Head of caudate nucleus (tissue), 42 donors: ENCODE results near the gene GNB1L.

Experiments used
- DNase-seq, 42 donors: peaks; one replicate each; pipeline versions ENCODE4 v3.0.0 to v3.0.0-alpha.2; 2020 to 2021; ENCODE audit warnings: mixed read lengths in 7 of 42
- intact Hi-C: fragments of 100-400 bp; cut with DNase I; formaldehyde crosslinking; loops from one replicate; pipeline ENCODE4 v1.15.0; 2022

The GNB1L gene

DNA sequence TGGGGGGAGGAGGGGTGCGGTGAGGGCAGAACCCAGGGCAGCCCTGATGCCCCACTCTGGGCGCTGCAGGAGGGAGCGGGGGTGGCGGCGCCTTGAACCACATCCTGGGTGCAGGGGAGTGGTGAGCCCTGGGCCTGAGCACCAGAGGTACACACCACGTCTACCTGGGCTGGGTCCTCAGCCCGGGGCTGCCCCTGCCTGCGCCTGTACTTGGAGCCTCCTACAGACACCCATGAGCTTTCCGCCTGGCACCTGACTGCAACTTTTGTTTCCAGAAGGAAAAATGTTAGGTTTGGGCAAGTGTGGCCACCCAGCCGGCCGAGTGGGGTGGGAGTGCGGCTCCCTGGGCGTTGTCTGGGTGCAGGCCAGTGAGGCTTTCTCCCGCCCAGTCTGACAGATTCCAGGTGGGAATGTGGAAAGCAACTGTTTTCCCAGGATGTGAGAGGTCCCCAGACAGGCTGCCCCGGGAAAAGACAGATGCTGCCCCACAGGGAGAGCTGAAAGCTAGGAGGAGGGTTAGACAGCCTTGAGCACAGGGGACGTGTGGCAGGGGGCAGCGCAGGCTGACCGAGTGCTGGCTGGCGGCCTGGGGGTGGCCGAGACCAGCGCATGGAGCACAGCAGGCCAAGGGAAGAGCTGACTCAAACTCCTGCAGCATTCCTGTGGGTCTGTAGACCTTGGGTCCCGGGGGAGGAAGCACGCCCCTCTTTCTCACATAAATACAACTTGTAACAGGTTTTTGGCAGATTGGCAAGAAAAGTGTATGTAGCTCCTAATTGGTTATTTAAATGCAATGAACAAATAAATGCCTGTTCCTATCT, 44.1 kb downstream of the GNB1L start:
- DNase-seq: peak in 7 of 42 donors; percentile 2 to 19 (median 16)
- intact Hi-C loops: no loop called here

DNA sequence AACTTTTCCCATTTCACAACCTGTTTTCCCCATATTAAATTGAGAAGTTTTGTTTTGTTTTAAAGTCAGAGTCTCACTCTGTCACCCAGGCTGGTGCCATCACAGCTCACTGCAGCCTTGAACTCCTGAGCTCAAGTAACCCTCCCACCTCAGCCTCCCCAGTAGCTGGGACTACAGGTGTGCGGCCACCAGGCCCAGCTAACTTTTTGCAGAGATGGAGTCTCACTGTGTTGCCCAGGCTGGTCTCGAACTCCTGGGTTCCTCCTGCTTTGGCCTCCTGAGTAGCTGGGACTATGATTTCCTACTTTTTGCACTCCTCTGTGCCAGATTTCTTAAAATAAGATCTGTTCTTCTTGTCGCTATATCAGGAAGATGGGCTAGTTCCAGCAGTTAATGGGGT, 44.9 kb downstream of the GNB1L start:
- peak in 1 of 42 donors; percentile 18 for DNase-seq
- intact Hi-C loops: no loop called here

DNA sequence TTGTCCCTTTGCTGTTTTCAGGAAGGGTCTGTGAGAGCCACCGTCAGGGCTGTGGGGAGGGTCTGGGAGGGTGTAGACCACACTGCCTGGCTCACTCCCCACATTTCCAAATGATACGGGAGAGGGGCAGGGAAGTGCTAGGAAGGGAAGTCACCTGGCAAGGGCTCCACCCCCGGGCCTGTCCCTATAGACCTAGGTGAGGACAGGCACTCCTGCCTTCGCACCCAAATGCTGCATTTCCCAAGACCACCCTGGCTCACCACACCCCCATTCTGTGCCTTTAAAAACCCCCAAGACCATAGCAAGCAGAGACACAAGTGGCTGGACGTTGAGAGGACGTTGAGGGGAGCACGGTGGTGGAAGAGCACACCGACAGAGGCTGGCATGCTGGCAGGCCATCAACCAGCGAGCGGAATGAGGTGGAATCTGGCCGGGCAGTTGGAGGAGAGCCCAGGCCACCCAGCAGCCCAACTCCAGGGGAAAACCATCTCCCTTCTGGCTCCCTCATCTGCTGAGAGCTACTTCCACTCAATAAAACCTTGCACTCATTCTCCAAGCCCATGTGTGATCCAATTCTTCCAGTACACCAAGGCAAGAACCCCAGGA, 45.7 kb downstream of the GNB1L start:
- DNase-seq: no peak
- intact Hi-C loops: no loop called here

DNA sequence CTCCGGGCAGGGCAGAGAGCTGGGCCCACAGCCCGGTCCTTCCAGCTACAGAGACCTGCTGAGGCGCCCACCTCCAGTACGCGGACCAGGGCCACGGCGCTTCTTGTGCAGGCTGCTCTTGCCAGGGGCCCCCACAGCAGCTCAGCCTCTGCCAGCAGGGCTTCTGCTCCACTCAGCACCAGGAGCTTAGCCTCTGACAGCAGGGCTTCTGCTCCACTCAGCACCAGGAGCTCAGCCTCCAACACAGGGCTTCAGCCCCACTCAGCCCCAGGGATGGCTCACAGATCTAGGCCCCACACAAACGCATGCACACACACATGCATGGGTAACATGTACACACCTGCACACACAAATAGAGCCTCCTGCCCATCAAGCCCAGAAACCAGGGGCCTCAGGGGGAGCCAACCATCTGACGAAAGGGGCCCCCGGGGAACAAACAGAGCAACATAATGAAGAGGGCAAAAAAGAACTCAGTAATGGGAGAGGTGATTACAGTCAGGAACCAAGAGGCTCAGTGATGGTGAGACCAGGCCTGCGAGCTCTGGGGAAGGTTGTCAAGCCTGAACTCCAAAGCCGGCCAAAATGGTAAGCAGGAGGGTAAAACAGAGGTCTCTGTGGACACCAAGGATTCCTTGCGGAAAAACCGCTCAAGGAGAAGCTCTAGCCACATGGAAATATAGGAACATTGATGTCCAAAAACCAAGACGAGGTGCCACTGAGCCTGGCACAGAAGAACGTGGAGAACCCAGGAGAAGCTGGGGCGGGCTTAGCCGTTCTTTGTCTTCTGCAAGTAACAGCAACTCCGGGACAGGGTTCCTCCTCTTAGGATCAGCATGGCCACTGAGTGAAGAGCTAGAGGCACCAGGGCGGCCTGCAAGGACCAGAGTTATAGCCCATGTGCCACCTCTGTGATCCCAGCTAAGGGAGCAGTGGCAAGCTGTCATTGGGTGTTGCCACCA, 46.5 kb downstream of the GNB1L start:
- DNase-seq: no peak
- intact Hi-C loops: no loop called here

DNA sequence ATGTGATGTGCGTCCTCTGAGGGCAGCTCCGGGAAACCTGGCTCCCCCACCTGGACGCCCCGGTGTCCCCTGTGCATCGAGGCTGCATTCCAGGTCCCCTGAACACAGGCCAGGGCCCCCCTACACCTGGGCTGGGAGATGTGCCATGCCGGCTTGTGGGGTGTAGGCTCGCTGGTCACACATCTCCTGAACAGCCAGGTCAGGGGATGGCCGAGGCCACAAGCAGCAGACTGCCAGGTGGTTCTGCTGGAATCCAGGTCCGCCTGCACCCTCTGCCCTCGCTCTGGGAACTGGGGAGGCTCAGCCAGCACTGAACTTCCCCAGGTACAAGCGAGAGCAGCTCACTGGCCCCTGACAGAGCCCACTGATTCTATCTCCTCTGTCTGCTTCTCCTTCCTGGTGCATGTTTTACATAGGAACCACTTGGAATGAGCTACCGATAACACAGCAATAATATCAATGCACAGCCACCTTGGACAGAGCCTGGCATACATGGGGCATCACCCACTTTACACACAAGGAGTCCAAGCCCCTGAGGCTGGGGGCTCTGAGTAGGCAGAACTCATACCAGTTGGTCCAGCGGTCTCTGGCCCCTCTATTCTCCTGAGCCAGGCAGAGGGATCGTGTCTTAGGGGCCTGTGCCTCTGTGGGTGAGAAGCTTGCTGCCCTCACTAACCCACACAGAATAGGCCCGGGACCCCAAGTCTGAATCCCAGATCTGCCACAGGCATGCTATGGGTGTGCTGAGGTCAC, 47.3 kb downstream of the GNB1L start:
- intact Hi-C loops: no loop called here
- DNase-seq: no peak

DNA sequence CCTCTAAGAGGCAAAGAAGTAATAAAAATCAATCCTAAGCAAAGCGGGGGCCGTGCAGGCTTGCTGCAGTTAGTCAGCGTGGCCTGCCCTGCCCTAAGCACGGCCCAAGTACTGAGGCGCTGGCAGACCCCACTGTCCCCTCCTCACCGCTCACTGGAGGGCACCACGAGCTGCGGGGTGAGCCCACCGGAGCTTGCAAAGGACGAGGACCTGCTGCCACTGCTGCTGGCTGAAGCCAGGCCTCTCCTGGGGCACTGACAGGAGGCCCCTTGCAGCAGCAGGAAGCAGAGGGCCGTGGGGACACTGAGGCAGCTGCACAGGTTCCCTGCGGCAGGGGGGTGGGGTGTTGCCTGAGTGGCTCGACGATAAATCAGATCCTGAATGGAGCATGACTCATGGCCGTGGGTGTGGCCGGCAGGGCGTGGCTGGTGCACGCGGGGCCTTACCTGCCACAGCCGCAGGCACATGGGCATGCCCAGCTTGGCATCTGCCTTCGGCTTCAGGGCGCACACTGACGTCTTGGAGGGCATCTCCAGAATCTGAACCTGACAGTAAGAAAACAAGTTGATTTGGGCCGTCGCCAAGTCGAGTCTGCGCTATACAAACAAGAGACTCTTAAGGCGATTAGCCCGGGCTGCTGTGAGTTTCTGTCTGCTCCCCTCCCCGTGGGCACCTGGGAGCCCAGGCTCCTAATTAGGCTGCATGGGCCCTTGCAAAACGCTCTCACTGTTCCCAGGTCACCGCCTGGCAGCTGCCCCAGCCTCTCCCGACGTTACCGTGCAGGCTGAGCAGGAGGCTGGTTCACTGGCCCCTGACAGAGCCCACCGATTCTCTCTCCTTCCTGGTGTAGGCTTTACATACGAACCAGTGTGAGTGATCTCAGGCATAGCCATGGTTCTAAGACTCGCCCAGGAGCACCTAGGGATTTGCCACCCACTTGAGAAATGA, 48.2 kb downstream of the GNB1L start:
- peak in 6 of 42 donors; percentile 10 to 51 (median 26) for DNase-seq
- intact Hi-C loops: no loop called here

DNA sequence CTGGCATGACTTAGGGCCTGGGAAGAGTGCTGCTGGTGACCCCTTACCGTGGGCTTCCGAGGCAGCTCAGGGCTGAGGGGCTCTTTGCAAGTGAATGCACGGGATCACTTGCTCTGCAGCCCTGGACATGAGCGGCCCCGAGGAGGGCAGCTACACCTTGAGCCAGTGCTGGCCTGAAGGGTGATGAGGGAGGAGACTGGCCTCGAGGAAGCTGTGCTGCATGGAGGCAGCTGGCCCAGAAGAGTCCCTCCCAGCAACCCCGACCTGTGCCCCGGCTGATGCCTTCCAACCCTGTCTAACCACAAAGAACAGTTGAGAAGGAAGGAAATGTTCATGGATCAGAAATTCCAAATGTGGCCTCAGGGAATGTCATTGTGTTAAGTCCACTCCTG, 48.9 kb downstream of the GNB1L start:
- intact Hi-C loops: no loop called here
- no peak for DNase-seq

DNA sequence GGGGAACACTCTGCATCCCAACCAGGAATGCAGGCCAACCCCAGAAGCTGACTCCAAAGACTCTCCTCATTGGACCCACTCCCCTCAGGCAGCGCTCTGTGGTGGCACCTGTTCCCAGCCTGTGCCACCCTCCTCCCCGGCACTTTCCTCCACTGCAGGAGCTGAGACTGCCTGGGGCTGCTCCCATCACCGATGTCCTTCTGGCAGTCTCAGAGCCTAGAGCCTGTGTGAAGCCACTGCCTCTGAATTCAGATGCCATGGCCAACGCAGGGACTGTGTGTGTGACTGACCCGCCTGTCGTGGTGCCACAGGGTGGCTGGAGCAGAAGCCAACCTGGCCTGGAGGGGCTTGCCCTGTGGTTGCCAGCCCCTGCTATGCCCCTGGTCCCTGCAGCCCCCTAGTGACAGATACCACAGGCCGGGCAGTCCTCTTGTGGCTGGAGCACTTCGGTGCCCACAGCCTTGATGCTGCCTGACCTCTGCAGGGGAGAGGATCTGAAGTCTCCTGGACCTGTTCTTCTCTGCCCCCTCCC, 50.9 kb downstream of the GNB1L start:
- intact Hi-C loops: no loop called here
- no peak for DNase-seq

DNA sequence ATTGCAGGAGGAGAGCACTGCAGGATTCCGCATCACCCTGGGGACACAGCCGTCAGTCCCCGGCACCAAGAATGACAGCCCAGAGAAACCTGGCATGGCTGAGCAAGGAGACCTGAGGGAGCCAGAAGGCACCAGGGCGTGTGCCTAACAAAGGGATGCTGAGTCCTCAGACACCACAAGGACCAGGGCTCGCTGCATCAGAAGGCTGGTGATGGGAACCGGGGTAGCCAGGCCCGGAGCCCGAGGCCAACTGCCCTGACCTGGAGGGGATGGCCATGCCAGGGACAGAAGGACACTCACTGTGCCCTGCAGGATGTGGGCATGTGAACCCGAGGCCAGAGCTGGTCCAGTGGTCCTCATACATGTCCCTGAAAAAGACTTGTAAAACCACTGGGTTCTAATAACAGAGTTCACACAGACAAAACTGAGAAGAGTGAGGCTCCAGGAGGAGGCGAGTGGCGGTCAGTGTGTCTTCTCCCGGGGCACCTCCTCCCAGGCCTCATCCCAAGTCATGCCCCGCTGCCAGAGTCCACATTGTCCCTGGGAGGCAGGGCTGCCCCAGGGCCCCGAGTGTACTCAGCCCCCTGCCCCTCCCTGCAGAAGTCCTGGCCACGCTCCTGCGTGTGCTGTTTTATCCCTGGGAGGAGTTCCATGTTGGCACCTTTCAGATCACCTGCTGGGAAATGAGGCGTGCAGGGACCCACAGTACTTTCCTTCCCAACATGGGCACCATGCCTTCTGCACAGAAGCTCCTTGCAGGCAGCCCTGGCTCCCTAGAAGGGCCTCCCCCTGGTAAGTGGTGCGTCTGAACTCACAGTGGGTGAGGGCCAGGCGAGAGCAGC, 51.6 kb downstream of the GNB1L start:
- DNase-seq: no peak
- intact Hi-C loops: no loop called here

DNA sequence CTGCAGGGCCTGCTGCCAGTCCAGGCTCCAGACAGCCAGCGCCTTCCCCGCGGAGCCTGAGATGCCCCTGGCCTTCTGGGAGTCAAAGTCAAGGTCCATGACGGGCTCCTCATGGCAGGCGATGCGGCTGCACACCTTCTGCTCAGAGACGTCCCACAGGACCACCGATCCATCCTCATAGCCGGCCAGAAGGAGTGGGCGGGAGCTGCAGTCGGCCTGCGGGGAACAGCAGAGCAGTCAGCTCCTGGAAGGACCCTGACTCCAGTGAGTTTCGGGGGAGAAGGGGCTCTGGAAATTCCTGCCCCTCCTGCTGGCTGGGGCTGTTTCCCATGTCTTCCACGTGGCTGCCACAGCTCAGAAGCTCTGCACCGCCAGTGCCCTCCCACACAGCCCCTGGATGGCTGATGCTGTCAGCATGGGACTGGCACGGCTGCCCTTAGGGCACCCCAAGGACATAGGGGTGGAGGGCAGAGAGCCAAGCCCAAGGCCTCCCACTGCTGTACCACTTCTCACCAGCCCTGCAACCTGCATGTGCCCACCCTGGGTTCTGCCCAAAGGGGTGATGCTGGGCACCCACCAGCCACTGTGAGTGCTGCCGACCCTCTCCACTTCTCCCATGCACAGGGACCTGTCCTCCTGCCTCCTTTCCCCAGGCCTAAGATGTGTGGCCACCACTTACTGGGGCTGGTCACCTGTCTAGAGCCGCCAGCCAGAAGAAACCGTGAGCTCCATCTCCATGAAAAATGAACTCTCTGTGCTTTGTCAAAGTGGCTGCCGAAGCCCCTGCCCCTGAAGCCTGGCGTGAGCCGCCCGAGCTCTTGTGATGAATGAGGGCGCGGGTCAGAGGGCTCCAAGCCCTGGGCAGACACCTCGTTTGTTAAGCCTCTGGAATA, 52.4 kb downstream of the GNB1L start:
- peak in 27 of 42 donors; percentile 9 to 67 (median 38) for DNase-seq
- intact Hi-C loops: no loop called here

DNA sequence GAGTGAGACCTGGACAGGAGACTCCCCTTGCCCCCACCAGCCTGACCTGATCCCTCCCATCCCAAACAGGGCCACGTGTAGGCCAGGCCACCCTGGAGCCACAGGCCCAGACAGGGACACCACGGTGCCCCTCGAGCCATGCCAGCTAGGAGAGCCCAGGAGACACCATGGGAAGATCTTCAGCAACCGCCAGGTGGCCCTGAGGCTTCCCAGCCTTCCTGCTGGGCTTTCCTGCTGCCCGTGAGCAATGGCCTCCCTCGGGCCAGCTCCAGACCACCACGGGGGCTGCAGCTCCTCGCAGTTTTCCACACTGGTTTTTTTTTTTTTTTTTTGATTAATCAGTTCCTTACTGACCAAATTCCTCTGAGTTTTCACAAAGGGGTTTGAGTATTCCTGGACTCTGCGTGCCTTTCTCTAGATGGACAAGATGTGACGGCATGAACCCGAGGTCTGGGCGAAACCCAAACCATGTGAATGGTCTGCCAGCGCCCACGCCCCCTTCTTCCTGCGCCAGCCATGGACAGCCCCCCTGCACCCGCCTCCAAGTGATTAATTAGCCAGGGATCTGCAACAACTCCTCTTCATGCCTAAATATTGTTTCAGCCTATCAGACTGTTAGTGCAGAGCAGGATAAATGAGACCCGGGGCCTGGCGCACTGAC, 53.2 kb downstream of the GNB1L start:
- DNase-seq: no peak
- intact Hi-C loops: no loop called here

DNA sequence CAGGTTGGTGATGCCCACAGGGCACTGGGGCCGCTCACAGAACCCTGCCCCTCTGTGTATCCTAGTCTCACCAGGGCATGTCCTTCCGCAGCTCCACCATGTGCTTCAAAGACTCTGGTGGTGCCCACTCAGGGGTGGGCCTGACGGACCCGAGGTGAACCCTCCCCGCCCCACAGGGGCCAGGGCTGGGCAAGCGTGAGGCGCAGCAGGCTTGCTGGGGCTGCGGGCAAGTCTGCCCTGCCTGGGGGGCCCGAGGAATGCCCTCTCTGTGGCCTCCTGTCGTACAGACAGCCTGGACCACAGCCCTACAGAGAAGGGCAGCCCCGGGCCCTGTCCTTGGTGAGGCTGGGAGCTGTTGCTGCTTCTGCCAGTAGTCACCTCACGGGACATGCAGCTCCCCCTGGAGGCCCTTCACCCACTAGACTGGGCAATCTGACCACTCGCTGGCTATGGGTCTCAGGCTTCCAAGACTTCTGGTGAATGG, 53.9 kb downstream of the GNB1L start:
- intact Hi-C loops: no loop called here
- no peak for DNase-seq

DNA sequence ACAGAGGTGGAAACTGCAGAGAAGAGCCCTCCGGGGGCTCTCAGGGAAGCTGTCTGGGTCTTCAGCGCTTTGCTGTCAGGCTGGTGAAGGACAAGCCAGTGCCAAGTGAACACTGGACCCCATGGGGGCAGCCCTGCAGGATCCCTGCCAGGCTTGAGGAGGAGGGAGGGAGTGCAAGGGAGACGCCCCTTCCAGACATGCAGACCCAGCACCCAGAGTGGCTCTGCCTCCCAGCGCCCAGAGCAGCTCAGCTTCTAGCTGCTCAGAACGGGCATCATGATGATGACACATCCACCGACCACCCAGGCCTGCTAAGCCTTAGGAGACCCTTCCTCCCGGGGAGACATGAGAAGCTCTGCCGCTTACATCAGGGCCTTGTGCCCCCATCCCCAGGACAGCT, 54.4 kb downstream of the GNB1L start:
- no peak for DNase-seq
- intact Hi-C loops: no loop called here

DNA sequence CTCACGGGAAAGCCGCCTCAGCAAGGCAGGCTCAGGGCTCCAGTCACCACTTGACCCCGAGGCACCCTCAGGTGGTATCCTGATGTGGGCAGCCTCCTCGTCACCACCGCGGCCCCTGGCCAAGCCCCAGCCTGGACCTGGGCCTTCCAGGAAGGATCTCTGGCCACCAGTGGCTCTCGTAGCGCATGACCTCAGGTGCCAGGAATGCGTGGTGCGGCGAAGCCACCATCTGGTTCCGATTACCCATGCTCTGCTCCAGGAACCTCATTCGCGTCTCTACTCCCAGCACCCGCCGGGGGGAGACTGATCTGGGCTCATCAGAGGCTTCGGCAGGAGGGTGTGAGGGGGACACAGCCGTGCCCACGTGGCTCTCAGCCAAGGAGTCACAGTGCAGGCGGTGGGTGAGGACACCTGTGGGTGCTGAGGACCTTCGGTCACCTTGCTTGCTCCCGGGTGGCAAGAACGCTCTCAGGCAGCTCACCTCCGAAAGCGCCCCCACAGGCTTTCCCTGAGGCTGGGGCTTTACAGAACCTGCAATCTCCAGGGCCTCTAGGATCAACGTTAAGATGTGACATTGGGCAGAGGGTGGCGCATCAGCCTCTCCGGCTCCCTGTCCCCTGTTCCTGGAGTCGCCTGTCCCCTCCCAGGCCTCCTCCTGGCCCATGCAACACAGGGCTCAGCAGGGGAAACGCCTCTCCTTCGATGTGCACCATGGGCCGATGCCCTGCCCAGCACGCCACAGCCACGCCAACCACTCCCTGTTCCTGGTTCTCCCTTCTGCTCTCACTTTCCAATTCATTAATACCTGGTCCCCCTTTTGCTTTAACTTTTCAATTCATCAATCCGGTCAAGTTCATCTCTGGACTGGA, 55.1 kb downstream of the GNB1L start:
- DNase-seq: no peak
- intact Hi-C loops: no loop called here
